Measurements from ENCODE around the gene GRIK4.
A peak's percentile ranks its signal among the peaks of the same experiment; 100 is the strongest.

Gene GRIK4

DNA sequence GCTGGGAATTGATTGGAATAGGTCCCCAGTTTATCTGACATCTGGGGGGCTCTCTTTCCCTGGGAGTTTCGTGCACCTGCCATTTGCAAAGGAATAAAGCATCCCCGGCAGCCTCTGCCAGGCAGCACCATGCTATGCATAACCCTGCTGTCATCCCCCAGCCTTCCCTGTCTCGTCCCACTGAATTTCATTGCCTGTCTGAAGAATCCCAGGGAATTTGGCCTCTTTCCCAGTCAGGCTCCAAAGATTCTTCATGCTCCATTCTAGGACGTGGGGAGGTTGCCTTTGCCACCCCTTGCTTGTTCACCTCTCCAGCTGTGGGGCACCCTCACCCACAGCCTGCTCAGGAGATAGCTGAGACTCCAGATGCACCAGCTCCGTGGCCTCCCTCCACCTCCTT, 317.3 kb downstream of the GRIK4 start:
- H3K4me3 ChIP-seq (ENCODE audit: low read length), result no peak overlapping the region
- no peak for DNase-seq (ENCODE audit: low read depth)
- no peak for TF ChIP-seq CTCF (conservative IDR thresholded peaks at IDR 0.05; ENCODE audit: low read depth, low read length)

DNA sequence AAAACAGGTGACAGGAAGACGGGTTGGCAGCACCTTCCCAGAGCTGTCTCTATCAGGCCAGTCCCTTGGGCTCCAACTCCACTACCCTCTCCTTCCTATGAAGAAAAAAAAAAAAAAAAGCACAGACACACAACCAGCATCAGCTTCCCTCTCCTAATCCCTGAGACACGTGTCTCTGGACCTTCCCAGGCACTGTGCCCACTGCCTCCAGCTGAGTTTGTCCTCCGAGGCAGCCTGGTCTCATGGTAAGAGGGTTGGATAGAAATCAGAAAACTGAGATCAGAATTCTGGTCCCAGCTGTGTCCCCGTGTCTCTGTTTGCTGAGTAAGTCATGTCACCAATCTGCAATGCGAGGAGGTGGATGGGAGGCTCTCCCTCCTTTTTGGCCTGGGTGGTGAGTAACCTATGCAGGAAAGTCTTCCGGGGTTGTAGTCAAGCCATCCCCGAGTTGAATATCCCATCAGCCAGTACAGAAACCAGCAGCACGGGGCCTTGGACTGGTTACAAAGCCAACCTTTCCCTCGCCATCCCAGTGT, 318.6 kb downstream of the GRIK4 start:
- no peak for DNase-seq (ENCODE audit: low read depth)
- no peak overlapping the region for H3K4me3 ChIP-seq (ENCODE audit: low read length)
- TF ChIP-seq CTCF (conservative IDR thresholded peaks at IDR 0.05; ENCODE audit: low read depth, low read length), result no peak

GRCh38 chr11:120832481-120833238, 321.1 kb downstream of the GRIK4 start:
- peak; percentile 1 for TF ChIP-seq CTCF (conservative IDR thresholded peaks at IDR 0.05; ENCODE audit: low read depth, low read length)
- H3K4me3 ChIP-seq (ENCODE audit: low read length), result peak overlapping the region; percentile 17
- DNase-seq (ENCODE audit: low read depth), result no peak

DNA sequence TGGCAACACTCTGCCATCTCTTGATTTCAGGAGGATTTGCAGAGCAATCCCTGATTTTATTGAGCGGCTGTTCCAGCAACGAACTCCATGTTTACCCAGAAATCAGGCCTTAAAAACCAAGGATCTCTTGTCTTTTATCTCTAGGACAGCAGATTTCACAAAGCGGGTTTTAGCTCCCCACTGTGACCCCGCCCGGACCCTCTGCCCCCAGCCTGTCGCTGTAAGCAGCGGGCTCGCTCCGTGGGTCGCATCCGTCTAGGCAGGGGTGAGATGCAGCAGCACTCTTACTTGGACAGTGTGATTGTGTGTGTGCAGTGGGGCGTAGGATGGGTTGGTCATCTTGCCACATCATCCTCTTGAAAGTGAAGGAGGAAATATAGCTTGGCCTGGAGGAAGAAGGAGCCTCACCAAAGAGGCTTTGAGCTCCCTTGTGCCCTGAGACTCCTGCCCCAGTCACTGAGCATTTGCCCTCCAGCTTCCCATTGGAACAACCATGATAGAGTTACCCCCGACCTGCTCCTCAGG, 323.2 kb downstream of the GRIK4 start:
- no peak overlapping the region for H3K4me3 ChIP-seq (ENCODE audit: low read length)
- no peak for DNase-seq (ENCODE audit: low read depth)
- TF ChIP-seq CTCF (conservative IDR thresholded peaks at IDR 0.05; ENCODE audit: low read depth, low read length), result no peak

- H3K4me3 ChIP-seq (ENCODE audit: low read length), result no peak overlapping the region
- no peak for DNase-seq (ENCODE audit: low read depth)
- TF ChIP-seq CTCF (conservative IDR thresholded peaks at IDR 0.05; ENCODE audit: low read depth, low read length), result no peak
These were observed 324.2 kb downstream of the GRIK4 start for GRCh38 chr11:120835601-120836228.

GRCh38 chr11:120837696-120838095, 326.1 kb downstream of the GRIK4 start:
- no peak for DNase-seq (ENCODE audit: low read depth)
- H3K4me3 ChIP-seq (ENCODE audit: low read length), result no peak overlapping the region
- TF ChIP-seq CTCF (conservative IDR thresholded peaks at IDR 0.05; ENCODE audit: low read depth, low read length), result no peak

Measured in retinal pigment epithelial cell (primary cell).